Measurements from ENCODE around the gene CRIP2. TPM values are rescaled to one million over a fixed set of nuclear protein-coding genes. Genes with fewer than 3 reads are reported as not detected.
A peak's percentile ranks its signal among the peaks of the same experiment; 100 is the strongest.

The CRIP2 gene
- total RNA-seq, 1 experiment from 2014 or later = 71.7 TPM

GRCh38 chr14:105508601-105509000 lies 34.0 kb downstream of the CRIP2 start:
- DNase-seq = no peak
- no peak overlapping the region for H3K4me3 ChIP-seq
- no peak overlapping the region for H3K27ac ChIP-seq

GRCh38 chr14:105517096-105517495 lies 42.5 kb downstream of the CRIP2 start:
- DNase-seq = no peak
- Histone ChIP-seq H3K4me3 (no peak overlapping the region), H3K9me3 (replicated peaks) (peaks cover 9% of the 10 kb centered on the region; the same call in 1 of the 2 replicates), H3K36me3 (no peaks in the 10 kb centered on the region), H3K27ac (no peak overlapping the region), H3K4me1 (peaks cover 8% of the 10 kb centered on the region; the same call in 1 of the 2 replicates), H3K27me3 (peaks cover 2% of the 10 kb centered on the region; the same call in 1 of the 2 replicates)

More at GRCh38 chr14:105508601-105509000, 34.0 kb downstream of the CRIP2 start:
- H3K9me3 ChIP-seq (replicated peaks) = no peaks in the 10 kb centered on the region
- H3K4me1 ChIP-seq = peaks cover 8% of the 10 kb centered on the region; the same call in 1 of the 2 replicates
- no peaks in the 10 kb centered on the region for H3K36me3 ChIP-seq
- peaks cover 29% of the 10 kb centered on the region for H3K27me3 ChIP-seq

DNA sequence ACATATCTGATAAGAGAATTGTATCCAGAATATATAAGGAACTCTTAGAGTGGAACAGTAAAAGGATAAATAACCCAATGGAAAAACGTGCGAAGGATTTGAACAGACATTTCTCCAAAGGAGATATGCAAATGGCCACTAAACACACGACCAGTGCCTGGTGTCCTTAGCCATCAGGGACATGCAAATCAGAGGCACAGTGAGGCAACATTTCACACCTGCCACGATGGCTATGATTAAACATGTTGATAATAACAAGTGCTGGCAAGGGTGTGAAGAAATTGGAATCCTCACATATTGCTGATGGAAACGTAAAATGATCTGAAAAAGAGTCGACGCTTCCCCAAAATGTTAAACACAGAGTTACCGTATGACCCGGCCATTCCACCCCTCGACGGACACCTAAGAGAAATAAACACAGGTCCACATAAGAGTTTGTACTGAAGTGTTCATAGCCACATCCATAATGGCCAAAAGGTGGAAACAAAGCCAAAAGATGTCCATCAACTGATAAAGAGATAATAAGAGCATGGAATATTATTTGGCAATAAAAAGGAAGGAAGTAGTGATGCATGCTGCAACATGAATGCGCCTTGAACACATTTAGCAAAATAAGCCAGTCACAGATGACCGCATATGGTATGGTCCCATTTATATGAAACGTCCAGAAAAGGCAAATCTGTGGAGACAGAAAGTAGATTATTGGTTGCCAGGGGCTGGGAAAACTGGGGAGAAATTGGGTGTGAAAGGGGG lies 45.5 kb downstream of the CRIP2 start:
- Histone ChIP-seq H3K27me3 (no peaks in the 10 kb centered on the region), H3K27ac (no peak overlapping the region), H3K4me1 (no peaks in the 10 kb centered on the region), H3K4me3 (no peak overlapping the region), H3K9me3 (replicated peaks) (peaks cover 6% of the 10 kb centered on the region; the same call in 1 of the 2 replicates), H3K36me3 (no peaks in the 10 kb centered on the region)
- no peak for DNase-seq

DNA sequence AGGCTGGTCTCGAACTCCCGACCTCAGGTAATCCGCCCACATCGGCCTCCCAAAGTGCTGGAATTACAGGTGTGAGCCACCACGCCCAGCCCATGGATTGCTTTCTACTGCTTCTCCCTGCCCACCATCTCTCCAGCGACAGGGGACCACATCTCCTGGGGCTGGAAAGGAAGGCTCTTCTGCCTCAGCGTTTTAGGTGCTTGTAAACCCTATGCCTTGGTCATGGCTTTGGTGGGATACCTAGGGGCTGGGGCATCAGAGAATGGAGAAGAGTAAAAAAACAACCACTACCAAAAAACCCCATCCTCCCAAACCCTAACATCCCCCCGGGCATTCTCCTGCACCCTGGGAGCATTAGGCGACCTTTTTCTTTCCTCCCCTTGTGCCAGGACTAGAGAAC lies 50.7 kb downstream of the CRIP2 start:
- DNase-seq = no peak
- no peak overlapping the region for H3K4me3 ChIP-seq
- H3K27me3 ChIP-seq = peaks cover 21% of the 10 kb centered on the region
- no peak overlapping the region for H3K27ac ChIP-seq
- no peaks in the 10 kb centered on the region for H3K9me3 ChIP-seq (replicated peaks)
- peaks cover 5% of the 10 kb centered on the region; the same call in 1 of the 2 replicates for H3K4me1 ChIP-seq
- H3K36me3 ChIP-seq = no peaks in the 10 kb centered on the region

DNA sequence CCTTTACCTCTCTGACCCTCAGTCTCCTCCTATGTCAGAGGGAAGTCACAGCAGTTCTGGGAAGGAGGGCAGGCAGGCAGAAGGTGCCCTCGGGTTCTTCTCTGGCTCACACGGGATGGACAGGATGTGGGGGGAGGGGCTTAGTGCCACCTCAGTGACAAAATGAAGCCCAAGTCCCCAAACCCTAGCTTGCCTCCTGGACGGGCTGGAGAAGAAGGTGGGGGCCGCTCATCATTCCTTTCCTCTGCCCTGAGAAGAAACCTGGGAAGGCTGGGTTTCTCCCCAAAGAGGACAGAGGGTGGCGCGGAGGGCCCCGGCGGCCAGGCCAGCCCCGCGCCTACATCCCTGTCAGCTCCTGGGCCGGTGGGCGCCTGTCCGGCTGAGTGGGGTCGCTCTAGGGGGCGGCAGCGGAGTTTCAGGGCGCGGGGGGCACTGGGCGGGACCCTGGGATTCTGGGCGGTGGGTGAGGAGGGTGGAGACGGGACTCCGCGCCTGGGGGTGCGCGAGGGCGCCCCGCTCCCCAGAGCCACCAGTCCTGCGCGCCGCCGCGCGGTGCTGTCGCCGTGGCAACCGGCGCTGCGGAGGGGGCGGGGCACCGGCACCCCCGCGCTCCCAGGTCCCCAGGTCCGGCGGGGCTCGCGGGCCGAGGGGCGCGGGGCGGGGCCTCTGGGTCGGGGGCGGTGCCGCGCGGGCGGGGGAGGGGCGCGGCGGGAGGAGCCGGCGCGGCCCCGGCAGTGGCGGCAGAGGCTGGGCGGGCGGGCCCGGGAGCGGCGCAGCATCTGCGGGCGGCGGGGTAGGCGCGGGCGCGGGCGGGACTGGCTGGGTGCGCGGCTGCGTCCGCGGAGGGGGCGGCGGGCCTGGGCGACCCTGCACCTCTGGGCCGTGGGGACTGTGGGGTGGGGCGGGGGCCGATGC lies 51.5 kb downstream of the CRIP2 start, which contains the start of gene TMEM121:
TSS of gene TMEM121 (plus strand) at position 723 of the 915 bp plus-strand sequence. CDS start 2,252 bp downstream, outside the sequence.
- peaks cover 21% of the 10 kb centered on the region for H3K27me3 ChIP-seq
- no peaks in the 10 kb centered on the region for H3K36me3 ChIP-seq
- H3K9me3 ChIP-seq (replicated peaks) = no peaks in the 10 kb centered on the region
- H3K4me3 ChIP-seq = peak within 1 kb of the TSS; percentile 86
- no peak within 1 kb of the TSS for H3K27ac ChIP-seq
- peak in 1 of 2 experiments; percentile 48 for DNase-seq
- peaks cover 5% of the 10 kb centered on the region; the same call in 1 of the 2 replicates for H3K4me1 ChIP-seq

GRCh38 chr14:105526776-105527380 lies 52.3 kb downstream of the CRIP2 start:
- peaks cover 21% of the 10 kb centered on the region for H3K27me3 ChIP-seq

DNA sequence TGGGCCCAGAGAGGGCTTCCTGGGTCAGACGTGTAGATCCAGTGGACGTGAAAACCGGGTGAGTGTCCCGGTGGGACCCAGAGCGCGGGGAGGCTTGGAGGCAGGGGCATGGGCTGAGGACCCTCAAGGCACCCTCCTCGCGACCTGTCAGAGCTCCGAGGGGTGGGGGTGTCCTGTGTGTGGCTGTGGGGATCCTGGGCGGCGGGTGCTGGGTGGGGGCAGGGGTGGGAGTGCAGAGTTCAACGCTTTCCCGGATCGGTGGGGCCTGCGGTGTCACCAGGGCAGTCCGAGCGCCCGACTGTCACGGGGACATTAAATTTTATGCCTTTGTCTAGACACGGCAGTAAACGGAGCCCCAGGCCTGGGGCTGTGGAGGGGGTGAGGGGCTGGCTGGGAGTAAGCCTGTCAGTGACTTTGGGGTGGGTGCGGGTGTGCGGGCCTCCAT lies 52.8 kb downstream of the CRIP2 start:
- H3K36me3 ChIP-seq = no peaks in the 10 kb centered on the region
- peaks cover 21% of the 10 kb centered on the region for H3K27me3 ChIP-seq
- peak overlapping the region; percentile 86 for H3K4me3 ChIP-seq
- DNase-seq = no peak
- no peaks in the 10 kb centered on the region for H3K9me3 ChIP-seq (replicated peaks)
- H3K4me1 ChIP-seq = peaks cover 5% of the 10 kb centered on the region; the same call in 1 of the 2 replicates
- H3K27ac ChIP-seq = no peak overlapping the region

More at GRCh38 chr14:105526776-105527380, 52.3 kb downstream of the CRIP2 start:
- Histone ChIP-seq H3K4me1 (peaks cover 5% of the 10 kb centered on the region; the same call in 1 of the 2 replicates), H3K9me3 (replicated peaks) (no peaks in the 10 kb centered on the region), H3K27ac (no peak overlapping the region), H3K36me3 (no peaks in the 10 kb centered on the region), H3K4me3 (peak overlapping the region; percentile 86)
- DNase-seq = no peak

DNA sequence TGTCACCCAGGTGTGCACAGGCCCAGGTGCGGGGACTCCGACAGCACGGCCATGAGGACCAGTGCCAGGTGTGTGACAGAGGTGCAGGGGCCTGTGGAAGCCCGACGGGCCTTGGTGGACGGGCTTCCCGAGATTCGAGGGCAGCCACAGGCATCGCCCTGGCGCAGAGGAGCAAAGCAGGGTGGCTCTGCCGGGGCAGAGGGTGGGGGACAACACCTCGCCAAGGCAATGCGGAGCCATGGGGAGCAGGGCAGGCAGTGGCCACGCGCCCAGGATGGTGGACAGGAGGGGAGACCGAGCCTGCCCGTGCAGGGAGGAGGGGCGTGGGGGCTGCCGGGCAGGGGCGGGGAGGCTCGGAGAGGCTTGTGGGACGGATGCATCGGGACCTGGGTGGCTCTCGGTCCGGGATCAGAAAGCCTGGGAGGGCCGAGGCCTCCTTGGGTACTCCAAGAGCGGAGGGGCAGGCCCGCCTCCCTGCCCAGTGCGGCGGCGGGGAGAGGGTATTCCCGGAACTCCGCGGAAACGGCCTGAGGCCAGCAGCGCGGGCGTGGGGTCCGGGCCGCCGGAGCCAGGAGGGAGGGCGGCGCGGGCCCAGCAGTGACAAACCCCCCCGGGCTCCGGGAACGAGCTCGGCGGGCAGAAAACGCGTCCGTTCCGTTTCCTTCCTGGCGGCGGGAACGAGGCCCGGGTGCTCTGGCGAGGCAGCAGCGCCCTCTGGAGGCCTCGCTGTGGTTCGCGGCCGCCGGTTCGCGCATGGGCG lies 53.4 kb downstream of the CRIP2 start:
- no peaks in the 10 kb centered on the region for H3K9me3 ChIP-seq (replicated peaks)
- H3K27ac ChIP-seq = peak overlapping the region; percentile 53; the same call in 1 of the 2 replicates

DNA sequence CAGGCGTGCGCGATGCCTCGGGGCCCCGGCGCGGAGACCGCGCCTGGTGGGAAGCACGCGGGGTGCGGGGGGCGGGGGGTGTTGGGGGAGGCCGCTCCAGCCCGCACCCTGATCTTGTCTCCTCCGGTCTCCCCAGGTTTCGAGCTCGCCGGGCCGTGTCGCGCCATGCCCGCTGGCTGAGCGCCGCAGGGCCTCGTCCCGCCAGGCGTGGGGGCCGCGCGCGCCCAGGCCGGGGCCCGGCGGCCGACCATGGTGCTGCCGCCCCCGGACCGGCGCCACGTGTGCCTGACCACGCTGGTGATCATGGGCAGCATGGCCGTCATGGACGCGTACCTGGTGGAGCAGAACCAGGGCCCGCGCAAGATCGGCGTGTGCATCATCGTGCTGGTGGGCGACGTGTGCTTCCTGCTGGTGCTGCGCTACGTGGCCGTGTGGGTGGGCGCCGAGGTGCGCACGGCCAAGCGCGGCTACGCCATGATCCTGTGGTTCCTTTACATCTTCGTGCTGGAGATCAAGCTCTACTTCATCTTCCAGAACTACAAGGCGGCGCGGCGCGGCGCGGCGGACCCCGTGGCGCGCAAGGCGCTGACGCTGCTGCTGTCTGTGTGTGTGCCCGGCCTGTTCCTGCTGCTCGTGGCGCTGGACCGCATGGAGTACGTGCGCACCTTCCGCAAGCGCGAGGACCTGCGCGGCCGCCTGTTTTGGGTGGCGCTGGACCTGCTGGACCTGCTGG lies 54.1 kb downstream of the CRIP2 start:
- Histone ChIP-seq H3K4me3 (peak overlapping the region; percentile 86), H3K36me3 (no peaks in the 10 kb centered on the region), H3K27me3 (peaks cover 21% of the 10 kb centered on the region), H3K27ac (no peak overlapping the region), H3K9me3 (replicated peaks) (no peaks in the 10 kb centered on the region), H3K4me1 (peaks cover 5% of the 10 kb centered on the region; the same call in 1 of the 2 replicates)
- no peak for DNase-seq

More for the DNA sequence above, 53.4 kb downstream of the CRIP2 start:
- peaks cover 5% of the 10 kb centered on the region; the same call in 1 of the 2 replicates for H3K4me1 ChIP-seq
- H3K36me3 ChIP-seq = no peaks in the 10 kb centered on the region
- H3K27me3 ChIP-seq = peaks cover 21% of the 10 kb centered on the region
- peak; percentile 77 to 86 for DNase-seq
- H3K4me3 ChIP-seq = peak overlapping the region; percentile 86

DNA sequence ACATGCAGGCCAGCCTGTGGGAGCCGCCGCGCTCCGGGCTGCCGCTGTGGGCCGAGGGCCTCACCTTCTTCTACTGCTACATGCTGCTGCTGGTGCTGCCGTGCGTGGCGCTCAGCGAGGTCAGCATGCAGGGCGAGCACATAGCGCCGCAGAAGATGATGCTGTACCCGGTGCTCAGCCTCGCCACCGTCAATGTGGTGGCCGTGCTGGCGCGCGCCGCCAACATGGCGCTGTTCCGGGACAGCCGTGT lies 54.6 kb downstream of the CRIP2 start:
- H3K36me3 ChIP-seq = no peaks in the 10 kb centered on the region
- H3K4me1 ChIP-seq = peaks cover 5% of the 10 kb centered on the region; the same call in 1 of the 2 replicates
- peaks cover 25% of the 10 kb centered on the region for H3K27me3 ChIP-seq
- no peak for DNase-seq
- no peak overlapping the region for H3K4me3 ChIP-seq
- no peak overlapping the region for H3K27ac ChIP-seq
- H3K9me3 ChIP-seq (replicated peaks) = no peaks in the 10 kb centered on the region
